DOHH2 (cell line): ENCODE data around the gene TBC1D14.

ENCODE experiments used
- H3F3A ChIP-seq: fragments of 200-600 bp; sonication (generic), shearing (Covaris generic); 2 replicates; pipeline ENCODE4 v1.6.0; 2016; ENCODE audit warnings: antibody characterized with exemption, mild to moderate bottlenecking; ENCODE audit not compliant: control insufficient read depth, insufficient read depth
- H3K27ac ChIP-seq: fragments of 200-600 bp; sonication (generic); 2 replicates; pipeline ENCODE4 v1.5.1; 2014; ENCODE audit warnings: low read depth, mild to moderate bottlenecking, low read length, moderate library complexity
- H3K27me3 ChIP-seq: fragments of 200-600 bp; sonication (generic); 2 replicates; pipeline ENCODE4 v1.6.1; 2014; ENCODE audit warnings: mild to moderate bottlenecking, low read length, mixed read lengths; ENCODE audit not compliant: control insufficient read depth
- H3K36me3 ChIP-seq: fragments of 200-600 bp; sonication (generic); 2 replicates; pipeline ENCODE4 v1.6.1; 2014; ENCODE audit warnings: mild to moderate bottlenecking, low read length, moderate library complexity, mixed read lengths; ENCODE audit not compliant: control insufficient read depth
- H3K4me1 ChIP-seq: fragments of 200-600 bp; sonication (generic); 2 replicates; pipeline ENCODE4 v1.6.1; 2014; ENCODE audit warnings: mild to moderate bottlenecking, low read length, mixed read lengths; ENCODE audit not compliant: control insufficient read depth
- H3K4me2 ChIP-seq: fragments of 200-600 bp; sonication (generic); 2 replicates; pipeline ENCODE4 v1.6.0; 2014; ENCODE audit warnings: mild to moderate bottlenecking, low read length, moderate library complexity
- H3K4me3 ChIP-seq: fragments of 200-600 bp; sonication (generic); 2 replicates; pipeline ENCODE4 v1.5.1; 2014; ENCODE audit warnings: mild to moderate bottlenecking, low read length, mixed read lengths
- H3K79me2 ChIP-seq: fragments of 200-600 bp; sonication (generic); 2 replicates; pipeline ENCODE4 v1.6.1; 2014; ENCODE audit warnings: mild to moderate bottlenecking, low read length, mixed read lengths; ENCODE audit not compliant: control insufficient read depth
- H3K9me2 ChIP-seq: fragments of 200-600 bp; sonication (generic); replicated peaks from 2 replicates; pipeline ENCODE4 v1.6.1; 2014; ENCODE audit warnings: mild to moderate bottlenecking, low read length, mixed read lengths; ENCODE audit not compliant: control insufficient read depth
- H3K9me3 ChIP-seq: fragments of 200-600 bp; sonication (generic); 2 replicates; pipeline ENCODE4 v1.6.1; 2014; ENCODE audit warnings: antibody characterized with exemption, low read length, mixed read lengths; ENCODE audit not compliant: control insufficient read depth, insufficient read depth
- H4K20me1 ChIP-seq: fragments of 200-600 bp; sonication (generic); 2 replicates; pipeline ENCODE4 v1.6.0; 2014; ENCODE audit warnings: low read depth, mild to moderate bottlenecking, antibody characterized with exemption, low read length, moderate library complexity; ENCODE audit not compliant: control insufficient read depth, insufficient read depth
- CTCF ChIP-seq: fragments of 200-600 bp; sonication (generic); IDR thresholded peaks from one replicate; pipeline ENCODE4 v1.5.1; 2014; ENCODE audit warnings: antibody characterized with exemption, mild to moderate bottlenecking, low read depth, low read length; ENCODE audit not compliant: poor library complexity, severe bottlenecking
- EZH2phosphoT487 ChIP-seq: fragments of 200-600 bp; sonication (generic); IDR thresholded peaks from 2 replicates; pipeline ENCODE4 v1.6.1; 2017; ENCODE audit warnings: borderline replicate concordance, mild to moderate bottlenecking, antibody characterized with exemption, low read length, moderate library complexity, mixed read lengths

Gene TBC1D14

DNA sequence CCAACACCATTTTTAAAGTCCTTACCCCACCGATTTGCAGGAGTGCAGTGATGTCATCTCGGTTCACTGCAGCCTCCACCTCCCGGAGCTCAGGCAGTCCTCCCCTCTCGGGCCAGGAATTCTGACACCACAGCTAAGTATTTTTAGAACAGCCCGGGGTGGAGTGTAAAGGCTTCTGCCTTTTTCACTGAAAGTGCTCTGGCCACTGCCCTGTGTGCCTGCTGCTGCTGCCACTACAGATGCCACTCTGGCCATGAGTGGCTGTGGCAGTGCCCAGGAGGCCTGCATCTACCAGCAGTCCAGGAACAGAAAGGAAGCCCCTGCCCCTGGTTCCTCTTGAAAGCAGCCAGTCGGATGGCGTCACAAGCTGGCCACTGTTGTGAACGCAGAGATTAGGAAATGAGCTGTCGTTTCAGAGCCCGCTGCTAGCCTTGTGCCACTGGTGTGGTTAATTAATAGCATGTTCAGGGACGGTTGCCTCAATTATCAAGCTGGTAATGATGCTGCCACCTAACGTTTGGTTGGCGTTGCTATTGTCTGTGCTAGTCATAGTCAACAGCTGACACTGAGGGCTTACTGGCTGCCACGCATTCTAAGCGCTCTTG is 23.6 kb upstream of the TBC1D14 start:
- H3K79me2 ChIP-seq, result no peaks in the 10 kb centered on the region
- H3F3A ChIP-seq, result 0 out of 2 replicates have a peak, but pooled peaks cover 8% of the 10 kb centered on the region
- H3K9me2 ChIP-seq, result no peaks in the 10 kb centered on the region
- H3K27me3 ChIP-seq, result no peaks in the 10 kb centered on the region
- no peak overlapping the region for H3K27ac ChIP-seq
- no peak overlapping the region for H3K4me2 ChIP-seq
- TF ChIP-seq CTCF, result peak; percentile 58
- no peak for TF ChIP-seq EZH2phosphoT487
- peaks cover 9% of the 10 kb centered on the region for H3K4me1 ChIP-seq
- H3K36me3 ChIP-seq, result peaks cover 10% of the 10 kb centered on the region; the same call in 1 of the 2 replicates
- no peak overlapping the region for H3K4me3 ChIP-seq
- no peaks in the 10 kb centered on the region for H4K20me1 ChIP-seq
- H3K9me3 ChIP-seq, result peaks cover 10% of the 10 kb centered on the region

DNA sequence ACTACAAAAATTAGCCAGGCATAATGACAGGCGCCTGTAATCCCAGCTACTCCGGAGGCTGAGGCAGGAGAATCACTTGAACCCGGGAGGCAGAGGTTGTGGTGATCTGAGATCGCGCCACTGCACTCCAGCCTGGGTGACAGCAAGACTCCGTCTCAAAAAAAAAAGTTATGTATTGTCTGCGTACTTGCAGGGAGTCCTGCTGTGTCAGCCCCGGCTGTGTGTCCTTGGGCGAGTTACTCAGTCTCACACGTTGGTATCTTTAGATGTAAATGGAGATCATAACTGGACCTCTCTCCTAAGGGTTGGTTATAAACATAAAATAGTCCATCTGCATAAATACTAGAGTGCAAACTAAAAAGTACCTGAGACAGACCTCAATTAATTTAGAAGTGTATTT is 22.7 kb upstream of the TBC1D14 start:
- Histone ChIP-seq H4K20me1 (no peaks in the 10 kb centered on the region), H3K4me1 (peaks cover 9% of the 10 kb centered on the region), H3K79me2 (no peaks in the 10 kb centered on the region), H3K4me3 (no peak overlapping the region), H3F3A (0 out of 2 replicates have a peak, but pooled peaks cover 8% of the 10 kb centered on the region), H3K36me3 (peaks cover 2% of the 10 kb centered on the region; the same call in 1 of the 2 replicates), H3K27ac (no peak overlapping the region), H3K9me2 (no peaks in the 10 kb centered on the region), H3K4me2 (no peak overlapping the region), H3K27me3 (no peaks in the 10 kb centered on the region), H3K9me3 (peaks cover 10% of the 10 kb centered on the region)
- TF ChIP-seq EZH2phosphoT487, result no peak
- TF ChIP-seq CTCF, result no peak

- no peaks in the 10 kb centered on the region for H3K36me3 ChIP-seq
- peak overlapping the region; percentile 11; the same call in 1 of the 2 replicates for H3K4me2 ChIP-seq
- TF ChIP-seq CTCF, result no peak
- no peak for TF ChIP-seq EZH2phosphoT487
- H3K9me2 ChIP-seq, result no peaks in the 10 kb centered on the region
- 0 out of 2 replicates have a peak, but pooled peaks cover 8% of the 10 kb centered on the region for H3F3A ChIP-seq
- no peak overlapping the region for H3K27ac ChIP-seq
- no peaks in the 10 kb centered on the region for H3K27me3 ChIP-seq
- no peaks in the 10 kb centered on the region for H4K20me1 ChIP-seq
- H3K9me3 ChIP-seq, result peaks cover 10% of the 10 kb centered on the region
- peaks cover 9% of the 10 kb centered on the region for H3K4me1 ChIP-seq
- H3K4me3 ChIP-seq, result no peak overlapping the region
- no peaks in the 10 kb centered on the region for H3K79me2 ChIP-seq
Observed at GRCh38 chr4:6887591-6888371, 21.8 kb upstream of the TBC1D14 start.
